Epithelial cell of proximal tubule (primary cell): Measurements from ENCODE around the gene FHIT. TPM values are rescaled to one million over a fixed set of nuclear protein-coding genes. Genes with fewer than 3 reads are reported as not detected.

ENCODE experiments used
- DNase-seq: peaks from one replicate; pipeline ENCODE4 v3.0.0-alpha.2; 2011; ENCODE audit warnings: low read depth
- H3K4me3 ChIP-seq: 2 replicates; pipeline ENCODE4 v1.5.1; 2011; ENCODE audit warnings: low read depth, mild to moderate bottlenecking, low read length
- CTCF ChIP-seq: conservative IDR thresholded peaks from 2 replicates; pipeline ENCODE4 v1.5.1; 2012; ENCODE audit warnings: low read depth, mild to moderate bottlenecking, low read length
- total RNA-seq: library from RNA; depleted of rRNA; stranded (reverse); fragments of >200 nt; gene quantifications from 2 replicates; pipeline ENCODE4 v1.2.3, GENCODE V29; 2015

FHIT gene
- total RNA-seq, 1 donor from 2014 or later = 3.7 TPM

- H3K4me3 ChIP-seq = no peak overlapping the region
- no peak for TF ChIP-seq CTCF
- DNase-seq = no peak
These were observed 1519.3 kb downstream of the FHIT start for GRCh38 chr3:59731943-59732342.

GRCh38 chr3:59730591-59730990 lies 1520.7 kb downstream of the FHIT start:
- no peak for TF ChIP-seq CTCF
- no peak for DNase-seq
- no peak overlapping the region for H3K4me3 ChIP-seq

- H3K4me3 ChIP-seq = no peak overlapping the region
- no peak for TF ChIP-seq CTCF
- DNase-seq = no peak
These were observed 1522.7 kb downstream of the FHIT start for GRCh38 chr3:59728587-59728908.

- no peak for DNase-seq
- TF ChIP-seq CTCF = no peak
- no peak overlapping the region for H3K4me3 ChIP-seq
These were observed 1523.2 kb downstream of the FHIT start for GRCh38 chr3:59727902-59728586.

- DNase-seq = no peak
- no peak for TF ChIP-seq CTCF
- no peak overlapping the region for H3K4me3 ChIP-seq
These were observed 1525.0 kb downstream of the FHIT start for GRCh38 chr3:59726279-59726678.

GRCh38 chr3:59717679-59718205 lies 1533.5 kb downstream of the FHIT start:
- DNase-seq = no peak
- no peak overlapping the region for H3K4me3 ChIP-seq
- no peak for TF ChIP-seq CTCF

GRCh38 chr3:59714066-59714465 lies 1537.2 kb downstream of the FHIT start:
- no peak for TF ChIP-seq CTCF
- DNase-seq = no peak
- H3K4me3 ChIP-seq = no peak overlapping the region
